K562 (cell line): ENCODE data around the gene EFNB3. TPM values are rescaled to one million over a fixed set of nuclear protein-coding genes. Genes with fewer than 3 reads are reported as not detected.

Source experiments
- CBFA2T2 ChIP-seq: fragments of 450-650 bp; conservative IDR thresholded peaks from 2 replicates; pipeline ENCODE4 v1.6.1; 2017; ENCODE audit warnings: mild to moderate bottlenecking
- CTBP1 ChIP-seq: fragments of 450-650 bp; IDR thresholded peaks from 2 replicates; pipeline ENCODE4 v1.6.1; 2016; ENCODE audit warnings: borderline replicate concordance
- DPF2 ChIP-seq: fragments of 450-650 bp; IDR thresholded peaks from 2 replicates; pipeline ENCODE4 v1.6.1; 2016
- PHF8 ChIP-seq: fragments of 200-600 bp; sonication (generic); IDR thresholded peaks from 2 replicates; pipeline ENCODE4 v1.6.1; 2012; ENCODE audit warnings: mixed run types, mild to moderate bottlenecking, inconsistent platforms, low read length, moderate library complexity, borderline replicate concordance
- PTRF ChIP-seq: fragments of 450-650 bp; IDR thresholded peaks from 2 replicates; pipeline ENCODE4 v1.6.1; 2016; ENCODE audit warnings: mild to moderate bottlenecking, missing genetic modification characterization, missing compliant biosample characterization
- STAT5A ChIP-seq: IDR thresholded peaks from 2 replicates; pipeline ENCODE4 v1.6.1; 2012; ENCODE audit warnings: low read length, inconsistent platforms, borderline replicate concordance
- TBL1XR1 ChIP-seq, 2 experiments: IDR thresholded peaks; 2 replicates each; pipeline ENCODE4 v1.6.1; 2012; ENCODE audit warnings: improper control_type of control experiment in 2 of 2, low read length in 2 of 2, mild to moderate bottlenecking in 1 of 2
- polyA plus RNA-seq, 8 experiments: library from polyadenylated mRNA; depleted of rRNA in 4 of 8; stranded (reverse) in 5 of 8; unstranded in 3 of 8; fragments of >200 nt; fragmentation: Nextera tagmentation in 2 of 8; fragmentation: Illumina TruSeq in 1 of 8; extraction: Ambion mirVana in 2 of 8; extraction: Trizol in 1 of 8; gene quantifications; 2 replicates each; pipeline versions ENCODE4 v1.2.1 to v1.2.3, GENCODE V29; 2011 to 2014; ENCODE audit warnings: inconsistent platforms in 1 of 8, missing spikeins in 1 of 8
- total RNA-seq, 7 experiments: library from RNA; depleted of rRNA in 6 of 7; stranded (reverse); fragments of >200 nt in 6 of 7; fragmentation: Illumina TruSeq in 2 of 7; extraction: Trizol in 2 of 7; gene quantifications; 2 replicates each; pipeline versions ENCODE4 v1.2.1 to v1.2.3, GENCODE V29; 2011 to 2021; ENCODE audit warnings: low replicate concordance in 1 of 7
- TF ChIP-seq, protein P1 (sequence below): fragments of 250-450 bp; sonication (Bioruptor Pico); IDR thresholded peaks from 2 replicates; pipeline ENCODE4 v1.5.1; 2021; ENCODE audit warnings: mild to moderate bottlenecking
- TF ChIP-seq, protein P2 (sequence below): fragments of 450-650 bp; IDR thresholded peaks from 2 replicates; pipeline ENCODE4 v1.6.1; 2017; ENCODE audit warnings: antibody characterized with exemption
- TF ChIP-seq, protein P3 (sequence below), 2 experiments: IDR thresholded peaks; 2 replicates each; pipeline ENCODE4 v1.6.1; 2012; ENCODE audit warnings: improper control_type of control experiment in 2 of 2, low read depth in 2 of 2, low read length in 2 of 2, borderline replicate concordance in 1 of 2
- TF ChIP-seq, protein P4 (sequence below): fragments of 250-450 bp; sonication (Bioruptor Pico); IDR thresholded peaks from 2 replicates; pipeline ENCODE4 v1.5.0; 2020; ENCODE audit warnings: mild to moderate bottlenecking
- TF ChIP-seq, protein P5 (sequence below): IDR thresholded peaks from 2 replicates; pipeline ENCODE4 v1.6.1; 2016; ENCODE audit warnings: missing genetic modification characterization, missing compliant biosample characterization
- TF ChIP-seq, protein P6 (sequence below): sonication (generic); formaldehyde crosslinking; IDR thresholded peaks from 2 replicates; pipeline ENCODE4 v1.8.0; 2022; ENCODE audit warnings: mild to moderate bottlenecking, missing genetic modification reagents

EFNB3 gene
- total and polyA plus RNA-seq, 9 of the 15 experiments (the other 6 are each of a cell fraction or from before 2014, with no cell fraction given), result not detected

DNA sequence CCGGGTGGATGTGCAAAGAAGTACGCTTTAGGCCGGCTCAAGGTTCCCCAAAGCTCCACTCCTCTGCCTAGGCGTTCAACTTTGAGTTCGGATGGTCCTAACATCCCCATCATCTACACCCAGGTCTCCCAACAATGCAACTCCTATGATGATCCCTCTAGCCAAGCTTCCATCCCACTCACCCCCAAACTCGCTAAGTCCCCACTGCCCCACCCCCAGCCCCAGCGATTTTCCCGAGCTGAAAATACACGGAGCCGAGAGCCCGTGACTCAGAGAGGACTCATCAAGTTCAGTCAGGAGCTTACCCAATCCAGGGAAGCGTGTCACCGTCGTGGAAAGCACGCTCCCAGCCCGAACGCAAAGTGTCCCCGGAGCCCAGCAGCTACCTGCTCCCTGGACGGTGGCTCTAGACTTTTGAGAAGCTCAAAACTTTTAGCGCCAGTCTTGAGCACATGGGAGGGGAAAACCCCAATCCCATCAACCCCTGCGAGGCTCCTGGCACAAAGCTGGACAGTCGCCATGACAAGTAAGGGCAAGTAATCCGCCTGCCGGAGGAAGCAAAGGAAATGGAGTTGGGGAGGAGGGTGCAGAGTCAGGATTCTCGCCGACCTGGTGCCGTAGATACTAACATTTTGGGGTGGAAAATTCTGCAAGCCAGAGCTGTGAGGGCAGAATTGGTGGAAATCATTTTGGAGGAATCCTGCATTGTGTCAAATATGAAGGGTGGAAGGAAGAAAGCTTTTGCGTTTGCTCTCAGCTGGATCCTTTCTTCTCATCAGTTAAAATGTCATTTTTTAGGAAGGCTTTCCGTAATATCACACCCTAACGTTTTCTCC, 17.7 kb upstream of the EFNB3 start, which contains the start of gene TP53 (continued):
- TF ChIP-seq, protein P1, sequence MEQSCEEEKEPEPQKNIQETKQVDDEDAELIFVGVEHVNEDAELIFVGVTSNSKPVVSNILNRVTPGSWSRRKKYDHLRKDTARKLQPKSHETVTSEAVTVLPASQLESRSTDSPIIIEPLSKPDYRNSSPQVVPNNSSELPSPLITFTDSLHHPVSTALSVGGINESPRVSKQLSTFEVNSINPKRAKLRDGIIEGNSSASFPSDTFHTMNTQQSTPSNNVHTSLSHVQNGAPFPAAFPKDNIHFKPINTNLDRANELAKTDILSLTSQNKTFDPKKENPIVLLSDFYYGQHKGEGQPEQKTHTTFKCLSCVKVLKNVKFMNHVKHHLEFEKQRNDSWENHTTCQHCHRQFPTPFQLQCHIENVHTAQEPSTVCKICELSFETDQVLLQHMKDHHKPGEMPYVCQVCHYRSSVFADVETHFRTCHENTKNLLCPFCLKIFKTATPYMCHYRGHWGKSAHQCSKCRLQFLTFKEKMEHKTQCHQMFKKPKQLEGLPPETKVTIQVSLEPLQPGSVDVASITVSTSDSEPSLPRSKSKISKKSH (CRISPR knock-in tag), result no peak
- TF ChIP-seq STAT5A (peak; percentile 10; the same call in 1 of the 2 replicates), PTRF (no peak), CBFA2T2 (no peak), TBL1XR1 (IDR thresholded peaks at IDR 0.05; ENCODE audit: low read length in 2 of 2) (peak in 1 of 2 experiments; percentile 54; a peak in 1 of 4 replicates), PHF8 (peak; percentile 53; the same call in 1 of the 2 replicates), CTBP1 (no peak; the same call in 1 of the 2 replicates), DPF2 (peak; percentile 14; the same call in 1 of the 2 replicates)
- TF ChIP-seq, protein P2, sequence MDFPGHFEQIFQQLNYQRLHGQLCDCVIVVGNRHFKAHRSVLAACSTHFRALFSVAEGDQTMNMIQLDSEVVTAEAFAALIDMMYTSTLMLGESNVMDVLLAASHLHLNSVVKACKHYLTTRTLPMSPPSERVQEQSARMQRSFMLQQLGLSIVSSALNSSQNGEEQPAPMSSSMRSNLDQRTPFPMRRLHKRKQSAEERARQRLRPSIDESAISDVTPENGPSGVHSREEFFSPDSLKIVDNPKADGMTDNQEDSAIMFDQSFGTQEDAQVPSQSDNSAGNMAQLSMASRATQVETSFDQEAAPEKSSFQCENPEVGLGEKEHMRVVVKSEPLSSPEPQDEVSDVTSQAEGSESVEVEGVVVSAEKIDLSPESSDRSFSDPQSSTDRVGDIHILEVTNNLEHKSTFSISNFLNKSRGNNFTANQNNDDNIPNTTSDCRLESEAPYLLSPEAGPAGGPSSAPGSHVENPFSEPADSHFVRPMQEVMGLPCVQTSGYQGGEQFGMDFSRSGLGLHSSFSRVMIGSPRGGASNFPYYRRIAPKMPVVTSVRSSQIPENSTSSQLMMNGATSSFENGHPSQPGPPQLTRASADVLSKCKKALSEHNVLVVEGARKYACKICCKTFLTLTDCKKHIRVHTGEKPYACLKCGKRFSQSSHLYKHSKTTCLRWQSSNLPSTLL, result peak; percentile 52; the same call in 1 of the 2 replicates
- TF ChIP-seq, protein P3, sequence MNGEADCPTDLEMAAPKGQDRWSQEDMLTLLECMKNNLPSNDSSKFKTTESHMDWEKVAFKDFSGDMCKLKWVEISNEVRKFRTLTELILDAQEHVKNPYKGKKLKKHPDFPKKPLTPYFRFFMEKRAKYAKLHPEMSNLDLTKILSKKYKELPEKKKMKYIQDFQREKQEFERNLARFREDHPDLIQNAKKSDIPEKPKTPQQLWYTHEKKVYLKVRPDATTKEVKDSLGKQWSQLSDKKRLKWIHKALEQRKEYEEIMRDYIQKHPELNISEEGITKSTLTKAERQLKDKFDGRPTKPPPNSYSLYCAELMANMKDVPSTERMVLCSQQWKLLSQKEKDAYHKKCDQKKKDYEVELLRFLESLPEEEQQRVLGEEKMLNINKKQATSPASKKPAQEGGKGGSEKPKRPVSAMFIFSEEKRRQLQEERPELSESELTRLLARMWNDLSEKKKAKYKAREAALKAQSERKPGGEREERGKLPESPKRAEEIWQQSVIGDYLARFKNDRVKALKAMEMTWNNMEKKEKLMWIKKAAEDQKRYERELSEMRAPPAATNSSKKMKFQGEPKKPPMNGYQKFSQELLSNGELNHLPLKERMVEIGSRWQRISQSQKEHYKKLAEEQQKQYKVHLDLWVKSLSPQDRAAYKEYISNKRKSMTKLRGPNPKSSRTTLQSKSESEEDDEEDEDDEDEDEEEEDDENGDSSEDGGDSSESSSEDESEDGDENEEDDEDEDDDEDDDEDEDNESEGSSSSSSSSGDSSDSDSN (IDR thresholded peaks at IDR 0.05; ENCODE audit: borderline replicate concordance in 1 of 2, low read depth in 2 of 2, low read length in 2 of 2), result 0 out of 4 replicates have a peak, but pooled peaks of 1 of the 2 experiments have one; percentile 45
- TF ChIP-seq, protein P4, sequence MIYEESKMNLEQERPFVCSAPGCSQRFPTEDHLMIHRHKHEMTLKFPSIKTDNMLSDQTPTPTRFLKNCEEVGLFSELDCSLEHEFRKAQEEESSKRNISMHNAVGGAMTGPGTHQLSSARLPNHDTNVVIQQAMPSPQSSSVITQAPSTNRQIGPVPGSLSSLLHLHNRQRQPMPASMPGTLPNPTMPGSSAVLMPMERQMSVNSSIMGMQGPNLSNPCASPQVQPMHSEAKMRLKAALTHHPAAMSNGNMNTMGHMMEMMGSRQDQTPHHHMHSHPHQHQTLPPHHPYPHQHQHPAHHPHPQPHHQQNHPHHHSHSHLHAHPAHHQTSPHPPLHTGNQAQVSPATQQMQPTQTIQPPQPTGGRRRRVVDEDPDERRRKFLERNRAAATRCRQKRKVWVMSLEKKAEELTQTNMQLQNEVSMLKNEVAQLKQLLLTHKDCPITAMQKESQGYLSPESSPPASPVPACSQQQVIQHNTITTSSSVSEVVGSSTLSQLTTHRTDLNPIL (CRISPR knock-in tag), result no peak
- TF ChIP-seq, protein P5, sequence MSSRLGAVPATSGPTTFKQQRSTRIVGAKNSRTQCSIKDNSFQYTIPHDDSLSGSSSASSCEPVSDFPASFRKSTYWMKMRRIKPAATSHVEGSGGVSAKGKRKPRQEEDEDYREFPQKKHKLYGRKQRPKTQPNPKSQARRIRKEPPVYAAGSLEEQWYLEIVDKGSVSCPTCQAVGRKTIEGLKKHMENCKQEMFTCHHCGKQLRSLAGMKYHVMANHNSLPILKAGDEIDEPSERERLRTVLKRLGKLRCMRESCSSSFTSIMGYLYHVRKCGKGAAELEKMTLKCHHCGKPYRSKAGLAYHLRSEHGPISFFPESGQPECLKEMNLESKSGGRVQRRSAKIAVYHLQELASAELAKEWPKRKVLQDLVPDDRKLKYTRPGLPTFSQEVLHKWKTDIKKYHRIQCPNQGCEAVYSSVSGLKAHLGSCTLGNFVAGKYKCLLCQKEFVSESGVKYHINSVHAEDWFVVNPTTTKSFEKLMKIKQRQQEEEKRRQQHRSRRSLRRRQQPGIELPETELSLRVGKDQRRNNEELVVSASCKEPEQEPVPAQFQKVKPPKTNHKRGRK, result peak; percentile 39; the same call in 1 of the 2 replicates
- TF ChIP-seq, protein P6, sequence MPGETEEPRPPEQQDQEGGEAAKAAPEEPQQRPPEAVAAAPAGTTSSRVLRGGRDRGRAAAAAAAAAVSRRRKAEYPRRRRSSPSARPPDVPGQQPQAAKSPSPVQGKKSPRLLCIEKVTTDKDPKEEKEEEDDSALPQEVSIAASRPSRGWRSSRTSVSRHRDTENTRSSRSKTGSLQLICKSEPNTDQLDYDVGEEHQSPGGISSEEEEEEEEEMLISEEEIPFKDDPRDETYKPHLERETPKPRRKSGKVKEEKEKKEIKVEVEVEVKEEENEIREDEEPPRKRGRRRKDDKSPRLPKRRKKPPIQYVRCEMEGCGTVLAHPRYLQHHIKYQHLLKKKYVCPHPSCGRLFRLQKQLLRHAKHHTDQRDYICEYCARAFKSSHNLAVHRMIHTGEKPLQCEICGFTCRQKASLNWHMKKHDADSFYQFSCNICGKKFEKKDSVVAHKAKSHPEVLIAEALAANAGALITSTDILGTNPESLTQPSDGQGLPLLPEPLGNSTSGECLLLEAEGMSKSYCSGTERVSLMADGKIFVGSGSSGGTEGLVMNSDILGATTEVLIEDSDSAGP (CRISPR knock-in tag), result no peak
